GM21515 (cell line): ENCODE data around the gene LRP6.

Experiments used
- ATAC-seq: cut with Tn5 transposase; IDR thresholded peaks from one replicate; pipeline ENCODE4 v1.9.1; 2021; ENCODE audit not compliant: unreplicated experiment

Gene LRP6

GRCh38 chr12:12216349-12217017, 50.4 kb downstream of the LRP6 start:
- ATAC-seq, result no peak

GRCh38 chr12:12214635-12215131, 52.2 kb downstream of the LRP6 start:
- ATAC-seq, result no peak

DNA sequence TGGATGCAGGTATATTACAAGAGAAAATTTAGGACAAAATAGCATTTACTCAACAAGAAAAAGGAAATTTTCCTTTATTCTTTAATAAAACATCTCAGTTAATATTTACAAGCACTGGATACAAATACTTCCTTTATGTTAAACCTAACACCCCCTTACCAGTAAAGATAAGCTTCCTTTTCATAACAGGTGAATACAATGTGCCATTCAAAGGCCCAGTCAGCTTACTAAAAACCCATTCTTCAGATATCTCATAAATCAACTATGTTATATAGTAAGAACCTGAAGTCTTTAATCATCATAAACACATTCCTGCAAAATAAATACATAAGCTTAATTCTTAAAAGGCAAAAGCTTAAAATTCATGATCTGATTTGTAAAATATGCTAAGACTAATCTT, 52.6 kb downstream of the LRP6 start:
- ATAC-seq, result no peak

GRCh38 chr12:12212769-12213168, 54.1 kb downstream of the LRP6 start:
- ATAC-seq, result no peak

- ATAC-seq, result no peak
Measured at GRCh38 chr12:12210983-12211382, 55.9 kb downstream of the LRP6 start.

DNA sequence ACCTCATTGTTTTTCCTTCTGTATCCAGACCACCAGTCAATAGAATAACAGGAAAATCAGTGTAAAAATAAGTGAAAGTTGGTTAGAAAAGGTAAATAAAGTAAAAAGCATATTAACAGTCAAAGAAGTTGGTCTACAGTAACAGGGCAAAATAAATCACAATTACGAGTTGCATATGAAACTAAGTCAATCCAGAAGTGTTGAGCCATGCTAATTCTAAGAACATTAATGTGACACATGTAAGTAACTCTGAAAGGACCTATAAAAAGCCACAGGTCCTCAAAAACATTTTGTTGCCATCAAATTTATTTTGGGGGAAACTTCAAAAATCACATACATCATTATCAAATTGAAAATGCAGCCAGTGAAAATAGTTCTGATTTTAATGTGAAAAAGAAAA, 56.4 kb downstream of the LRP6 start:
- no peak for ATAC-seq

DNA sequence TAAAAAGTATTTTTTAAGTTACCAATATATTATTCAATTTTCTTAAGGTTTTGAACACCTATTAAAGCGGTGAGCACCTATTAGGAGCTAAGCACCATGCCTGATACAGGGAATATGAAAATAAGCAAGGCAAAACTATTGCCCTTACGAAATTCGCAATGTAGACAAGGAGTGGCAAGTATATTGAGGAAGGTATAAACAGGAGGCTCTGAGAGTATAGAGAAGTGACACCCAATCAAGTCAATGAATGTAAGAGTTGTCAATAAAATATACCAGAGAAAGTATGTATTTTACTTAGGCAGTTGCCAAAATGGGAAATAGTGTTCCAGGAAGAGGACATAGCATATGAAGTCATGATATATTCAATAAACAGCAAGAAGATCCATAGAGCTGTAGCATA, 57.2 kb downstream of the LRP6 start:
- ATAC-seq, result no peak

- ATAC-seq, result no peak
Measured at GRCh38 chr12:12209043-12209442, 57.8 kb downstream of the LRP6 start.

DNA sequence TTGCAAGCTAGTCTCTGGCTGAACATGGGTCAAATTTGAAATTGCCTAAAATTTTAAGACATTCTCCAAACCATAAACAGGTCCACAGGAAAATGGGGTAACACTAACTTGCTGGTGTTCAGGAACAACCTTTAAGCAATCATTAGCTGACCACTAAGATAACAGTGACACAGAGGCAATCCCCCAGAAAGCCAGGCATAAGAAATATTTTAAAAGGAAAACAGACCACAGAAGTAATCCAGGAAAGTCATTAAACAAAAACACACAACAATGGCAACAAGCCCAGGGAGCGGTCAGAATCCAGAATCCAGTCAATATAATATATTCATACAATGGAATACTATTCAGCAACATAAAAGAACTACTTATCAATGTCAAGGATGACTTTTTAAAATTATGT, 59.1 kb downstream of the LRP6 start:
- no peak for ATAC-seq

- ATAC-seq, result no peak
Measured at GRCh38 chr12:12206776-12207388, 60.0 kb downstream of the LRP6 start.

DNA sequence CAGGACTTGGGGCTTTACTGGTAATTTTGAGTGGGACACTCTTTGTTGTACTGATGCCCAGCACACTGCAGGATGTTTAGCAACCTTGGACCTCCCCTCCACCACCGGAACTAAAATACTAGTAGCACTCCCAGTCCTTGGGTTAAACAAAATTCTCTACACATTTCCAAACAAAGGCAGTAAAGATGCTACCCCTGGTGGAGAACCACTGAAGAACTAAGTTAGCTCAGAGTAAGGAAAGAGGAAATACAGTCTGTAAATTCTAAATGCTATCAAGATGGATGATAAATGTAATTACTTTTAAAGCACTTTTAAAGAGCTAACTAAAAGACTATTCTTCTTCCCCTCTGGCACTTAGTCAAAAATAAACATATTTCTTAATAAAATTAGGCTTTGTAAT, 64.1 kb downstream of the LRP6 start:
- no peak for ATAC-seq

GRCh38 chr12:12202105-12202504, 64.7 kb downstream of the LRP6 start:
- no peak for ATAC-seq

GRCh38 chr12:12201274-12201758, 65.5 kb downstream of the LRP6 start:
- no peak for ATAC-seq

GRCh38 chr12:12200363-12200762, 66.5 kb downstream of the LRP6 start:
- no peak for ATAC-seq

DNA sequence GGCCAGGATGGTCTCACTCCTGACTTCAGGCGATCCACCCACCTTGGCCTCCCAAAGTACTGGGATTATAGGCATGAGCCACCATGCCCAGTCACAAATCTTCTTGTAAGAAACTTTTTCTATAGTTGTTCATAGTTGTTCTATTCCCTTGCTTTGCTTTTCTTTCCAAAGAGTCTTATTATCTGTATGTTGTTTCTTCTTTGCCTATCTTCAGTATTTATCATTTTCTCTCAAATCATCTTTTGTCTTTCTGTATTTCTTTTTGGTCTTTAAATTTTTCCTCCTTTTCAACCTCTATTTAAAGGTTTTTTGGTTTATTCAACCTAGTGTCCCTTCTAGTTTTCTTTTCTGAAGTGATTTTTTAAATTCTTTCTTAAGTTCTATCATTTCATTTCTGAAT, 68.7 kb downstream of the LRP6 start:
- no peak for ATAC-seq

DNA sequence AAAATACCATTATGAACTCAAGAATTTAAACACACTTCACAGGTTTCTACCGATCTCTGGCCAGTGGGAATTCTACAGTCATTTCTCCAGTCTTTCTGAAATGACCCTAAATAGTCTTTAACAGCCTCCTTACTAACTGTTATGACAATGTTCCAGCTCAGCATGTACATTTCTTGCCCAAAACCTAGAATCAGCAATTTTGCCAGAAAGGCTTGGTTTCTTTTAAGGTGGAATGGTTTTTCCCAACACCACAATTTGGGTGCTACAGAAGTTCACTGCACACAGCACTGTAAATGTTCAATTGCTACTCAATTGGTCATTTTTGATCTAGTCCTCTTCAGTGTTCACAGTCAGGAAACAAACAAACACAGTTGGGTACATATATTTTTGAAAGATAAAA, 69.7 kb downstream of the LRP6 start:
- no peak for ATAC-seq

GRCh38 chr12:12195516-12195915, 71.3 kb downstream of the LRP6 start:
- no peak for ATAC-seq

DNA sequence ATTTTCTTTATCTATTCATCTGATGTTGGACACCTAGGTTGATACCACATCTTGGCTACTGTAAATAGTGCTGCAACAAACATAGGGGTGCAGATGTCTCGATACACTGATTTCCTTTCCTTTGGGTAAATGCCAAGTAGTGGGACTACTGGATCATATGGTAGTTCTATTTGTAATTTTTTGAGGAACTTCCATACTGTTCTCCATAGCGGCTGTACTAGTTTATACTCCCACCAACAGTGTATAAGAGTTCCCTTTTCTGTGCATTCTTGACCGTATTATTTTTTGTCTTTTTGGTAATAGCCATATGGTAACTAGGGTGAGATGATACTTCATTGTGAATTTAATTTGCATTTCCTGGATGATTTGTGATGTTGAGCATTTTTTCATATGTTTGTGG, 71.8 kb downstream of the LRP6 start:
- ATAC-seq, result no peak

DNA sequence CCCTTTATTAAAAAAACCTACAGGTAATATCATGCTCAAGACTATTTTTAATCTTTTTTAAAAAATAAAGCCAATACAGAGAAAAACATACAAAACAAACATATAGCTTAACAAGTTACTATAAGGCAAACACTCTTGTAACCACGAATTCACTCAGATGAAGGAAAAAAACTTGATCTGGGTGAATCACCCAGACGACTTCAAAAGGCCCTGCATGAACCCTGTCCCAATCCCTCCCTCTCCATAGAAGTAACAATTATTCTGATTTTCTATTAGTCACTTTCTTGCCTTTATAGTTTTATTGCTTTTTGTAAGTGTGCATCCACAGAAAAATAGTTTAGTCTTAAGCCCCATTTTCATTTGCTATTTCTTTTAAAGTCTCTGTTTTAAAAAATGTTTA, 72.6 kb downstream of the LRP6 start:
- no peak for ATAC-seq

DNA sequence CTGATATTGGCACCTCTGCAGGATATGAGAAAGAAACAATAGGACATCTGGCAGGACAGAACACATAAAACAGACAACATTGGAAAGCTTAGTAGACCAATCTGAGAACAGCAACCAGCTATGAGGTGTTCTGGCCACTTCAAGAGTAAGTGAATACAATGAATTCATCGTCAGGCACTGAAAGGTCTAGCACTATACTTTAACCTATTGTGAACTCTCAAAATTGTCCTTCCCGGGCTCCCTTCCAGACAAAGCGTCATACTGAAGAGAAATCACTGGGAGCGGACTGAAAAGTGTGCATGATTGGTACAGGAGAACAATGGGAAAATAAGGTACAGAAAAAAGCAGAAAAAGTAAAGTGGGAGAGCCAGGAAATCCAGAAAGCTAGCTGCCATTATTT, 75.8 kb downstream of the LRP6 start:
- no peak for ATAC-seq

- no peak for ATAC-seq
Measured at GRCh38 chr12:12190087-12190809, 76.6 kb downstream of the LRP6 start.

DNA sequence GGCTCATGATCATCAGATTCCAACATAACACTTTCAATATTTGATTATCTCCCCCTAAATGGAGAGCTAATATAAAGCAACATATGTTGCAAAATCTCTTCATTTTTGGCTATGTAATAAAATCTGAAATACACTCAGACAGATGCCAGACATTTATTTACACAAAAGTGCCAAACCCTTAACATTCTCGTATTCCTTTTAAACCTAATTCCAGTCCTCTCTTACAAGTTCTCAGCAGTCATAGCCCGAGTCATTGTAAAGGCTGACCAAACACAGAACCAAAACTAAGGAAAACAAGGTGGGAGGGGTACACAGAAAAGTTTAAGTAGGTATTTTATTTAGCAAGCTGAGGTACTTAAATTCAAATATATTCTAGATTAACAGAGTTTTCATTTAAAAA, 81.4 kb downstream of the LRP6 start:
- ATAC-seq, result no peak
